Natural killer cell (primary cell): ENCODE results near the gene NUB1. TPM values are rescaled to one million over a fixed set of nuclear protein-coding genes. Genes with fewer than 3 reads are reported as not detected.

Experiments used
- ATAC-seq, 3 donors: fragments of 150-1000 bp in 2 of 3; fragments of 200-7000 bp in 1 of 3; cut with Tn5 transposase; 1 replicate in 1 of 3; 2 replicates in 2 of 3; pipeline ENCODE4 v1.10.0; 2021; ENCODE audit warnings: mild to moderate bottlenecking in 2 of 3, moderate library complexity in 2 of 3
- DNase-seq, 2 donors: peaks; one replicate each; pipeline versions ENCODE4 v3.0.0 to v3.0.0-alpha.2; 2013 to 2021; ENCODE audit warnings: mixed read lengths in 1 of 2
- H3K27ac ChIP-seq: one replicate; pipeline ENCODE4 v1.5.1; 2013; ENCODE audit warnings: mild to moderate bottlenecking, low read length
- H3K27me3 ChIP-seq: one replicate; pipeline ENCODE4 v1.6.1; 2013; ENCODE audit warnings: low read length; ENCODE audit not compliant: control insufficient read depth, insufficient read depth
- H3K36me3 ChIP-seq: one replicate; pipeline ENCODE4 v1.6.1; 2013; ENCODE audit warnings: low read length; ENCODE audit not compliant: control insufficient read depth, insufficient read depth
- H3K4me1 ChIP-seq: one replicate; pipeline ENCODE4 v1.6.1; 2013; ENCODE audit warnings: low read length; ENCODE audit not compliant: control insufficient read depth, insufficient read depth
- H3K4me3 ChIP-seq: one replicate; pipeline ENCODE4 v1.5.1; 2013; ENCODE audit warnings: low read length
- H3K9me3 ChIP-seq: one replicate; pipeline ENCODE4 v1.6.1; 2013; ENCODE audit warnings: low read length; ENCODE audit not compliant: control insufficient read depth, insufficient read depth
- H3K27ac Mint-ChIP-seq, 2 donors: one replicate each; pipeline ENCODE4 v1.8.0; 2022; ENCODE audit warnings: mild to moderate bottlenecking in 2 of 2, mixed read lengths in 2 of 2, moderate library complexity in 1 of 2
- H3K27me3 Mint-ChIP-seq, 2 donors: one replicate each; pipeline ENCODE4 v1.8.0; 2022; ENCODE audit warnings: low read depth in 2 of 2, mixed read lengths in 2 of 2
- H3K36me3 Mint-ChIP-seq: one replicate; pipeline ENCODE4 v1.8.0; 2022; ENCODE audit warnings: mixed read lengths
- H3K4me1 Mint-ChIP-seq, 2 donors: one replicate each; pipeline ENCODE4 v1.8.0; 2022; ENCODE audit warnings: mixed read lengths in 2 of 2
- H3K4me3 Mint-ChIP-seq: one replicate; pipeline ENCODE4 v1.8.0; 2022; ENCODE audit warnings: mild to moderate bottlenecking, moderate library complexity, mixed read lengths
- H3K9me3 Mint-ChIP-seq, 2 donors: one replicate each; pipeline ENCODE4 v1.8.0; 2022; ENCODE audit warnings: mixed read lengths in 2 of 2
- CTCF ChIP-seq: fragments of 200-600 bp; IDR thresholded peaks from one replicate; pipeline ENCODE4 v1.8.0; 2022; ENCODE audit warnings: antibody characterized with exemption
- WGBS: methylation state at CpG from one replicate; pipeline ENCODE4 v1.1.7; 2013; ENCODE audit warnings: missing lambda C conversion rate; ENCODE audit not compliant: insufficient coverage; 5-methylcytosine and 5-hydroxymethylcytosine counted together
- intact Hi-C: fragments of 100-400 bp; cut with micrococcal nuclease; formaldehyde crosslinking; loops from one replicate; pipeline ENCODE4 v1.14.2; 2022
- total RNA-seq, 4 donors: library from RNA; stranded (reverse); fragments of 120-200 nt in 1 of 4; gene quantifications; one replicate each; pipeline versions ENCODE4 v1.2.3 to v1.2.4, GENCODE V29; 2013 to 2022

Gene NUB1
- total RNA-seq, 3 donors from 2014 or later (not counting 1 experiment from before 2014, with no cell fraction given): 110 to 113 (median 111) TPM

- intact Hi-C loops: no loop called here
Observed at GRCh38 chr7:151366880-151367222, 25.2 kb downstream of the NUB1 start.

GRCh38 chr7:151367284-151367683, 25.7 kb downstream of the NUB1 start:
- Histone ChIP-seq H3K4me1 (peaks cover 5% of the 10 kb centered on the region), H3K27ac (no peak overlapping the region), H3K27me3 (no peaks in the 10 kb centered on the region), H3K9me3 (no peaks in the 10 kb centered on the region), H3K36me3 (peaks cover 38% of the 10 kb centered on the region), H3K4me3 (no peak overlapping the region)
- Mint-ChIP-seq H3K27ac (no peak overlapping the region), H3K4me3 (no peak overlapping the region), H3K27me3 (no peaks in the 10 kb centered on the region), H3K36me3 (peaks cover 3% of the 10 kb centered on the region), H3K4me1 (peaks cover 8 to 15% of the 10 kb centered on the region in 2 donors), H3K9me3 (no peaks in the 10 kb centered on the region)
- ATAC-seq: no peak
- no peak for DNase-seq
- no peak for TF ChIP-seq CTCF
- intact Hi-C loops: no loop called here
- WGBS: 97% methylated on average over 4 of the region's 4 CpGs

More at GRCh38 chr7:151366880-151367222, 25.2 kb downstream of the NUB1 start:
- Mint-ChIP-seq H3K27me3 (no peaks in the 10 kb centered on the region), H3K4me3 (no peak overlapping the region), H3K4me1 (peaks cover 8 to 15% of the 10 kb centered on the region in 2 donors), H3K9me3 (no peaks in the 10 kb centered on the region), H3K27ac (no peak overlapping the region), H3K36me3 (no peaks in the 10 kb centered on the region)
- H3K9me3 ChIP-seq: no peaks in the 10 kb centered on the region
- peaks cover 40% of the 10 kb centered on the region for H3K36me3 ChIP-seq
- H3K27ac ChIP-seq: no peak overlapping the region
- TF ChIP-seq CTCF: no peak
- 87% methylated on average over 5 of the region's 5 CpGs for WGBS
- H3K27me3 ChIP-seq: no peaks in the 10 kb centered on the region
- DNase-seq (no peak), ATAC-seq (no peak)
- H3K4me1 ChIP-seq: peaks cover 5% of the 10 kb centered on the region
- no peak overlapping the region for H3K4me3 ChIP-seq

GRCh38 chr7:151368136-151368571, 26.5 kb downstream of the NUB1 start:
- ATAC-seq (peak; percentile 95 to 100 (median 98)), DNase-seq (peak; percentile 66 to 90)
- no peaks in the 10 kb centered on the region for H3K9me3 Mint-ChIP-seq
- WGBS: 14% methylated on average over 10 of the region's 11 CpGs
- no peaks in the 10 kb centered on the region for H3K27me3 Mint-ChIP-seq
- H3K4me3 Mint-ChIP-seq: no peak overlapping the region
- Histone ChIP-seq H3K9me3 (no peaks in the 10 kb centered on the region), H3K27me3 (no peaks in the 10 kb centered on the region), H3K36me3 (peaks cover 37% of the 10 kb centered on the region), H3K4me1 (peaks cover 5% of the 10 kb centered on the region), H3K27ac (no peak overlapping the region), H3K4me3 (no peak overlapping the region)
- H3K27ac Mint-ChIP-seq: no peak overlapping the region
- peaks cover 6% of the 10 kb centered on the region for H3K36me3 Mint-ChIP-seq
- peak; percentile 93 for TF ChIP-seq CTCF
- H3K4me1 Mint-ChIP-seq: peaks cover 8 to 17% of the 10 kb centered on the region in 2 donors
- intact Hi-C loops: loop anchor here (1.0 to 2.0 kb wide), 3 partner anchors 43 to 391 kb away; partner anchors contain the start of gene WDR86

- no peak overlapping the region for H3K27ac ChIP-seq
- Mint-ChIP-seq H3K4me1 (peaks cover 8 to 13% of the 10 kb centered on the region in 2 donors), H3K9me3 (no peaks in the 10 kb centered on the region), H3K4me3 (no peak overlapping the region), H3K27ac (no peak overlapping the region), H3K27me3 (no peaks in the 10 kb centered on the region), H3K36me3 (peaks cover 6% of the 10 kb centered on the region)
- intact Hi-C loops: no loop called here
- H3K4me3 ChIP-seq: no peak overlapping the region
- peaks cover 58% of the 10 kb centered on the region for H3K36me3 ChIP-seq
- peak in 1 of 2 donors; percentile 1 for DNase-seq
- TF ChIP-seq CTCF: no peak
- peaks cover 5% of the 10 kb centered on the region for H3K4me1 ChIP-seq
- no peaks in the 10 kb centered on the region for H3K27me3 ChIP-seq
- H3K9me3 ChIP-seq: no peaks in the 10 kb centered on the region
- ATAC-seq: no peak
- WGBS: 98% methylated on average over 2 of the region's 2 CpGs
Observed at GRCh38 chr7:151371266-151371665, 29.7 kb downstream of the NUB1 start.
